A549 (cell line): Measurements from ENCODE around the gene OSBPL6. TPM values are rescaled to one million over a fixed set of nuclear protein-coding genes. Genes with fewer than 3 reads are reported as not detected.

ENCODE experiments used
- ATAC-seq, 2 experiments: fragments of 200-7000 bp in 1 of 2; fragments of >200 bp in 1 of 2; cut with Nextera tagmentation in 1 of 2; cut with Tn5 transposase in 1 of 2; 3 replicates each; pipeline versions ENCODE4 v1.8.0 to v1.9.1; 2018 to 2020; ENCODE audit warnings: mild to moderate bottlenecking in 1 of 2, moderate library complexity in 1 of 2
- CTCF ChIA-PET: fragments of 300-600 bp; sonication (Branson Sonifier 250); formaldehyde crosslinking; extraction: SDS; loops from one replicate; lab custom pipeline; 2021; ENCODE audit warnings: antibody characterized with exemption, inconsistent platforms; lab: Yijun Ruan, JAX
- POLR2A ChIA-PET: fragments of 350-600 bp; formaldehyde crosslinking; extraction: SDS; loops from one replicate; lab custom pipeline; 2021; ENCODE audit warnings: antibody characterized with exemption, inconsistent platforms; lab: Yijun Ruan, JAX
- DNase-seq, 2 experiments: peaks; one replicate each; pipeline versions ENCODE4 v3.0.0 to v3.0.0-alpha.2; 2011 to 2016; ENCODE audit warnings: low read depth in 1 of 2, low spot score in 1 of 2
- FAIRE-seq: peaks from 2 replicates; lab custom pipeline; 2011; peaks lifted over from hg19 to GRCh38; lab: Jason Lieb, UNC
- H3K27ac ChIP-seq, 2 experiments: fragments of >200 bp; sonication (Bioruptor Twin); formaldehyde crosslinking; 3 replicates each; pipeline ENCODE4 v1.5.1; 2016 to 2017
- H3K4me1 ChIP-seq: fragments of >200 bp; sonication (Bioruptor Twin); formaldehyde crosslinking; 3 replicates; pipeline ENCODE4 v1.6.1; 2016
- H3K4me2 ChIP-seq: fragments of >200 bp; sonication (Bioruptor Twin); formaldehyde crosslinking; 3 replicates; pipeline ENCODE4 v1.6.1; 2016
- H3K4me3 ChIP-seq: fragments of >200 bp; sonication (Bioruptor Twin); formaldehyde crosslinking; 3 replicates; pipeline ENCODE4 v1.5.1; 2016
- H3K9me3 ChIP-seq: fragments of >200 bp; sonication (Bioruptor Twin); formaldehyde crosslinking; 3 replicates; pipeline ENCODE4 v1.6.1; 2016
- CBX2 ChIP-seq: fragments of 200-600 bp; sonication (generic); IDR thresholded peaks from 2 replicates; pipeline ENCODE4 v1.6.1; 2016; ENCODE audit warnings: low read depth, mild to moderate bottlenecking, borderline replicate concordance
- CBX8 ChIP-seq: fragments of 200-600 bp; sonication (generic); IDR thresholded peaks from 2 replicates; pipeline ENCODE4 v1.6.1; 2016
- EHMT2 ChIP-seq: fragments of 200-600 bp; sonication (generic); IDR thresholded peaks from 2 replicates; pipeline ENCODE4 v1.6.1; 2016; ENCODE audit warnings: antibody characterized with exemption, low read depth, mild to moderate bottlenecking, moderate library complexity
- ESRRA ChIP-seq: fragments of 150-350 bp; IDR thresholded peaks from 2 replicates; pipeline ENCODE4 v1.6.1; 2014; ENCODE audit warnings: mild to moderate bottlenecking, low read length, borderline replicate concordance
- FOXS1 ChIP-seq: fragments of 250-450 bp; sonication (Bioruptor Pico); IDR thresholded peaks from 2 replicates; pipeline ENCODE4 v1.5.0; 2020; ENCODE audit warnings: mild to moderate bottlenecking, moderate library complexity
- GATA3 ChIP-seq: IDR thresholded peaks from 2 replicates; pipeline ENCODE4 v1.6.1; 2012; ENCODE audit warnings: borderline replicate concordance
- HDAC2 ChIP-seq: fragments of 200-600 bp; sonication (generic); IDR thresholded peaks from 2 replicates; pipeline ENCODE4 v1.6.1; 2016
- HOXA7 ChIP-seq: fragments of 250-450 bp; sonication (Bioruptor Pico); IDR thresholded peaks from 2 replicates; pipeline ENCODE4 v1.5.0; 2020; ENCODE audit warnings: mild to moderate bottlenecking, moderate library complexity
- MAFK ChIP-seq: fragments of 450-650 bp; IDR thresholded peaks from 2 replicates; pipeline ENCODE4 v1.6.1; 2014; ENCODE audit not compliant: partially characterized antibody
- MYC ChIP-seq: IDR thresholded peaks from 2 replicates; pipeline ENCODE4 v1.6.1; 2012; ENCODE audit warnings: mild to moderate bottlenecking, inconsistent platforms, low read length, improper control_type of control experiment, borderline replicate concordance
- POLR2AphosphoS2 ChIP-seq: conservative IDR thresholded peaks from 2 replicates; pipeline ENCODE4 v1.6.1; 2012; ENCODE audit warnings: low read length, improper control_type of control experiment, inconsistent platforms
- RAD21 ChIP-seq, 2 experiments: fragments of >200 bp in 1 of 2; sonication (Bioruptor Twin) in 1 of 2; formaldehyde crosslinking in 1 of 2; IDR thresholded peaks in 1 of 2; conservative IDR thresholded peaks in 1 of 2; 2 replicates in 1 of 2; 3 replicates in 1 of 2; pipeline ENCODE4 v1.6.1; 2012 to 2018; ENCODE audit warnings: inconsistent platforms in 1 of 2
- RARB ChIP-seq: fragments of 250-450 bp; sonication (Bioruptor Pico); IDR thresholded peaks from 2 replicates; pipeline ENCODE4 v1.8.0; 2021; ENCODE audit warnings: mild to moderate bottlenecking, moderate library complexity
- SREBF2 ChIP-seq: fragments of 450-650 bp; IDR thresholded peaks from 2 replicates; pipeline ENCODE4 v1.6.1; 2014; ENCODE audit warnings: mild to moderate bottlenecking, moderate library complexity
- ZFP36 ChIP-seq: fragments of 450-650 bp; IDR thresholded peaks from 2 replicates; pipeline ENCODE4 v1.6.1; 2014; ENCODE audit warnings: borderline replicate concordance; ENCODE audit not compliant: partially characterized antibody
- ZSCAN20 ChIP-seq: fragments of 250-450 bp; sonication (Bioruptor Pico); IDR thresholded peaks from 2 replicates; pipeline ENCODE4 v1.8.0; 2022; ENCODE audit warnings: mild to moderate bottlenecking, moderate library complexity
- WGBS: methylation state at CpG from one replicate; pipeline ENCODE4 v1.1.6; 2017; ENCODE audit errors: missing lambda C conversion rate; 5-methylcytosine and 5-hydroxymethylcytosine counted together
- polyA plus RNA-seq, 4 experiments: library from polyadenylated mRNA; depleted of rRNA in 3 of 4; stranded (reverse); fragments of >200 nt; fragmentation: RNase III in 1 of 4; extraction: RNeasy Plus Mini Kit Qiagen cat#74134 plus additional on column Dnase treatment in 1 of 4; gene quantifications; 2 replicates in 3 of 4; 3 replicates in 1 of 4; pipeline ENCODE4 v1.2.3, GENCODE V29; 2011 to 2017
- TF ChIP-seq, protein P1 (sequence below): IDR thresholded peaks from 2 replicates; pipeline ENCODE4 v1.6.1; 2012
- TF ChIP-seq, protein P2 (sequence below): fragments of >200 bp; sonication (Bioruptor Twin); formaldehyde crosslinking; IDR thresholded peaks from 3 replicates; pipeline ENCODE4 v1.6.1; 2016
- TF ChIP-seq, protein P3 (sequence below): IDR thresholded peaks from 2 replicates; pipeline ENCODE4 v1.6.1; 2012; ENCODE audit warnings: low read depth, borderline replicate concordance
- TF ChIP-seq, protein P4 (sequence below): fragments of >200 bp; sonication (Bioruptor Twin); formaldehyde crosslinking; IDR thresholded peaks from 2 replicates; pipeline ENCODE4 v1.6.1; 2016
- TF ChIP-seq, protein P5 (sequence below): fragments of 250-450 bp; sonication (Bioruptor Pico); IDR thresholded peaks from 2 replicates; pipeline ENCODE4 v1.5.0; 2021; ENCODE audit warnings: mild to moderate bottlenecking, moderate library complexity, borderline replicate concordance
- TF ChIP-seq, protein P6 (sequence below): fragments of 250-450 bp; sonication (Bioruptor Pico); IDR thresholded peaks from 2 replicates; pipeline ENCODE4 v1.5.0; 2020; ENCODE audit warnings: low read depth, mild to moderate bottlenecking, moderate library complexity

OSBPL6 gene
- polyA plus RNA-seq, 2 of the 4 experiments (the other 2 are of a cell fraction) = 2.9 to 8.2 TPM

DNA sequence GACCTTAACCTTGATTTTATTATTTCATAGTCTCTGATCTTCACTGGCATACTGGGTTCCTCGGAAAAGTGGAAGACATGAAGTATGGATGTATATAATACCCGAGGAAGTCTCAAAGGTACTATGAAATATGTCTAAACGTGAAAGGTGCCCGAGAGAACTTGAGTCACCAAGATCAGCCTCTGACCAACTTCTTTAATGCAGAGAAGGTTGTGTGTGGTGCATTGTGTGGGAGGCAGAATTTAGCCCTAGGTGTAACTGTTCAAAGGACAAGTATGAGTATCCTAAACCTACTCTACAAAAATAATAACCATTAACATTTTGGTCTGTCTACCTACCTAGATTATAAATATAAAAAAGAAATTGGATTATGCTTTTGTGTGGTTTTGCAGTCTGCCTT, 36.1 kb downstream of the OSBPL6 start:
- Histone ChIP-seq H3K4me2 (no peak overlapping the region), H3K4me1 (peaks cover 15% of the 10 kb centered on the region; the same call in 1 of the 3 replicates), H3K27ac (no peak overlapping the region), H3K4me3 (no peak overlapping the region)
- 61% methylated on average over 4 of the region's 4 CpGs for WGBS
- ATAC-seq (no peak), DNase-seq (no peak)
- POLR2A ChIA-PET = no interaction called here
- TF ChIP-seq HDAC2 (no peak), SREBF2 (no peak), ESRRA (no peak)
- TF ChIP-seq, protein P1, sequence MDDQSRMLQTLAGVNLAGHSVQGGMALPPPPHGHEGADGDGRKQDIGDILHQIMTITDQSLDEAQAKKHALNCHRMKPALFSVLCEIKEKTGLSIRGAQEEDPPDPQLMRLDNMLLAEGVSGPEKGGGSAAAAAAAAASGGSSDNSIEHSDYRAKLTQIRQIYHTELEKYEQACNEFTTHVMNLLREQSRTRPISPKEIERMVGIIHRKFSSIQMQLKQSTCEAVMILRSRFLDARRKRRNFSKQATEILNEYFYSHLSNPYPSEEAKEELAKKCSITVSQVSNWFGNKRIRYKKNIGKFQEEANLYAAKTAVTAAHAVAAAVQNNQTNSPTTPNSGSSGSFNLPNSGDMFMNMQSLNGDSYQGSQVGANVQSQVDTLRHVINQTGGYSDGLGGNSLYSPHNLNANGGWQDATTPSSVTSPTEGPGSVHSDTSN = no peak
- TF ChIP-seq, protein P2, sequence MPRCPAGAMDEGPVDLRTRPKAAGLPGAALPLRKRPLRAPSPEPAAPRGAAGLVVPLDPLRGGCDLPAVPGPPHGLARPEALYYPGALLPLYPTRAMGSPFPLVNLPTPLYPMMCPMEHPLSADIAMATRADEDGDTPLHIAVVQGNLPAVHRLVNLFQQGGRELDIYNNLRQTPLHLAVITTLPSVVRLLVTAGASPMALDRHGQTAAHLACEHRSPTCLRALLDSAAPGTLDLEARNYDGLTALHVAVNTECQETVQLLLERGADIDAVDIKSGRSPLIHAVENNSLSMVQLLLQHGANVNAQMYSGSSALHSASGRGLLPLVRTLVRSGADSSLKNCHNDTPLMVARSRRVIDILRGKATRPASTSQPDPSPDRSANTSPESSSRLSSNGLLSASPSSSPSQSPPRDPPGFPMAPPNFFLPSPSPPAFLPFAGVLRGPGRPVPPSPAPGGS = no peak
- TF ChIP-seq, all 56 proteins: peak for 0
- FAIRE-seq = no peak
- CTCF ChIA-PET = interaction anchor here (1.4 kb wide), 1 partner anchor 184 kb away, joined by 6 read pairs; no protein-coding TSS in a partner anchor
- H3K9me3 ChIP-seq = no peaks in the 10 kb centered on the region

DNA sequence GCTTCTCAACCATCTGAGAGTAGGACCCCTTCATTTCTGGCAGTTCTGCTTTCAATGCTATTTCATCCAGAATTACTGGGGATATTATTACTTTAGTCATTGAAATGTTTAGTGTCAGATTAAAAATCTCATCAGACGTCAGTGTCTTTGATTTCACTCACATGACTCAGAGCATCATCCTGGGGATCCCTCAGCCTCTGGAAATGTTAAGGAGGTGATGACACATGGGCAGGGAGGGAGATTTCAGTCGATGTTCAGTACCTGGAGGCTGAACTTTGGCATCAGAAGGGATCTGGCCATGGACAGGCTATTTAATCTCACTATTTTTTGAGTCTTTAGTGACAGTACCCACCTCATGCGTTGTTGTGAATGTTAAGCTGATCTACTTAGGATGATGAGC, 39.1 kb downstream of the OSBPL6 start:
- peaks cover 23% of the 10 kb centered on the region for H3K4me1 ChIP-seq
- WGBS = 47% methylated on average over 3 of the region's 3 CpGs
- no peak overlapping the region for H3K4me3 ChIP-seq
- no peak for TF ChIP-seq ZFP36
- TF ChIP-seq POLR2AphosphoS2 = no peak
- no peak for TF ChIP-seq EHMT2
- TF ChIP-seq RARB (CRISPR knock-in tag) = no peak
- no peak for TF ChIP-seq MYC
- TF ChIP-seq, protein P3, sequence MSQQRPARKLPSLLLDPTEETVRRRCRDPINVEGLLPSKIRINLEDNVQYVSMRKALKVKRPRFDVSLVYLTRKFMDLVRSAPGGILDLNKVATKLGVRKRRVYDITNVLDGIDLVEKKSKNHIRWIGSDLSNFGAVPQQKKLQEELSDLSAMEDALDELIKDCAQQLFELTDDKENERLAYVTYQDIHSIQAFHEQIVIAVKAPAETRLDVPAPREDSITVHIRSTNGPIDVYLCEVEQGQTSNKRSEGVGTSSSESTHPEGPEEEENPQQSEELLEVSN = no peak
- TF ChIP-seq CBX8 = no peak
- no peak for TF ChIP-seq HDAC2
- TF ChIP-seq, protein P4, sequence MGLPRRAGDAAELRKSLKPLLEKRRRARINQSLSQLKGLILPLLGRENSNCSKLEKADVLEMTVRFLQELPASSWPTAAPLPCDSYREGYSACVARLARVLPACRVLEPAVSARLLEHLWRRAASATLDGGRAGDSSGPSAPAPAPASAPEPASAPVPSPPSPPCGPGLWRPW = no peak
- no peak for TF ChIP-seq CBX2
- TF ChIP-seq RAD21 (conservative IDR thresholded peaks at IDR 0.05 in 1 of 2, IDR thresholded peaks at IDR 0.05 in 1 of 2) = no peak
- no peak for TF ChIP-seq HOXA7 (CRISPR knock-in tag)
- no peak for TF ChIP-seq SREBF2
- TF ChIP-seq GATA3 = no peak
- TF ChIP-seq, protein P5, sequence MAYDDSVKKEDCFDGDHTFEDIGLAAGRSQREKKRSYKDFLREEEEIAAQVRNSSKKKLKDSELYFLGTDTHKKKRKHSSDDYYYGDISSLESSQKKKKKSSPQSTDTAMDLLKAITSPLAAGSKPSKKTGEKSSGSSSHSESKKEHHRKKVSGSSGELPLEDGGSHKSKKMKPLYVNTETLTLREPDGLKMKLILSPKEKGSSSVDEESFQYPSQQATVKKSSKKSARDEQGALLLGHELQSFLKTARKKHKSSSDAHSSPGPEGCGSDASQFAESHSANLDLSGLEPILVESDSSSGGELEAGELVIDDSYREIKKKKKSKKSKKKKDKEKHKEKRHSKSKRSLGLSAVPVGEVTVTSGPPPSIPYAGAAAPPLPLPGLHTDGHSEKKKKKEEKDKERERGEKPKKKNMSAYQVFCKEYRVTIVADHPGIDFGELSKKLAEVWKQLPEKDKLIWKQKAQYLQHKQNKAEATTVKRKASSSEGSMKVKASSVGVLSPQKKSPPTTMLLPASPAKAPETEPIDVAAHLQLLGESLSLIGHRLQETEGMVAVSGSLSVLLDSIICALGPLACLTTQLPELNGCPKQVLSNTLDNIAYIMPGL (CRISPR knock-in tag) = no peak
- no peak for TF ChIP-seq MAFK
- no peak for TF ChIP-seq ZSCAN20 (CRISPR knock-in tag)
- TF ChIP-seq, protein P6, sequence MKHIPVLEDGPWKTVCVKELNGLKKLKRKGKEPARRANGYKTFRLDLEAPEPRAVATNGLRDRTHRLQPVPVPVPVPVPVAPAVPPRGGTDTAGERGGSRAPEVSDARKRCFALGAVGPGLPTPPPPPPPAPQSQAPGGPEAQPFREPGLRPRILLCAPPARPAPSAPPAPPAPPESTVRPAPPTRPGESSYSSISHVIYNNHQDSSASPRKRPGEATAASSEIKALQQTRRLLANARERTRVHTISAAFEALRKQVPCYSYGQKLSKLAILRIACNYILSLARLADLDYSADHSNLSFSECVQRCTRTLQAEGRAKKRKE (CRISPR knock-in tag) = no peak
- no peak for TF ChIP-seq FOXS1
- DNase-seq (no peak), FAIRE-seq (no peak), ATAC-seq (no peak; a peak in 1 of 6 replicates)
- ChIA-PET POLR2A (no interaction called here), CTCF (interaction anchor here (1.3 kb wide), 1 partner anchor 186 kb away, joined by 3 read pairs; no protein-coding TSS in a partner anchor)
- no peak overlapping the region for H3K27ac ChIP-seq
- no peak overlapping the region for H3K4me2 ChIP-seq
- no peaks in the 10 kb centered on the region for H3K9me3 ChIP-seq
